Measurements from ENCODE around the gene PDK3. TPM values are rescaled to one million over a fixed set of nuclear protein-coding genes. Genes with fewer than 3 reads are reported as not detected.

PDK3 gene
- total RNA-seq, 4 donors from 2014 or later, result 15.2 to 25.9 (median 24.0) TPM

DNA sequence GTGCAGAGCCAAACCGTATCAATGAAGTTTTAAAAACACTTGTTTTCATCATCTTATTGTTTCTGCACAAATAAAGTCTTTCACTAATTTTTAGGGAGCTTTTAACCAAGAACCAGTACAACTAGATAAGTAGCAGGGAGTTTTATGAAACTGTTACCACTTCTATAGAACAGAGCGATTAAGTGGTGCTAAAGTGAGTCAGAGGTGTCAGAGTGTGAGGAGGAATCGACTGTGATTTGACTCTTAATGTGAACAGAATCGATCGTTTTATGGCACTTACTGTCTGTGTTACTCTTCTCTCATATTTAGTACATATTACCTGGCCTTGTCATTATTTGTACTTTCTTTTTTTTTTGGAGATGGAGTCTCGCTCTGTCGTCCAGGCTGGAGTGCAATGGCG, 43.3 kb downstream of the PDK3 start:
- Histone ChIP-seq H3K36me3 (no peaks in the 10 kb centered on the region), H3K27ac (no peak overlapping the region), H3K9me3 (no peaks in the 10 kb centered on the region), H3K4me3 (replicated peaks in 1 of 3) (no peak overlapping the region), H3K4me1 (no peaks in the 10 kb centered on the region), H3K27me3 (no peaks in the 10 kb centered on the region)
- intact Hi-C loops (cut with DNase I), result no loop called here
- TF ChIP-seq, protein P1, sequence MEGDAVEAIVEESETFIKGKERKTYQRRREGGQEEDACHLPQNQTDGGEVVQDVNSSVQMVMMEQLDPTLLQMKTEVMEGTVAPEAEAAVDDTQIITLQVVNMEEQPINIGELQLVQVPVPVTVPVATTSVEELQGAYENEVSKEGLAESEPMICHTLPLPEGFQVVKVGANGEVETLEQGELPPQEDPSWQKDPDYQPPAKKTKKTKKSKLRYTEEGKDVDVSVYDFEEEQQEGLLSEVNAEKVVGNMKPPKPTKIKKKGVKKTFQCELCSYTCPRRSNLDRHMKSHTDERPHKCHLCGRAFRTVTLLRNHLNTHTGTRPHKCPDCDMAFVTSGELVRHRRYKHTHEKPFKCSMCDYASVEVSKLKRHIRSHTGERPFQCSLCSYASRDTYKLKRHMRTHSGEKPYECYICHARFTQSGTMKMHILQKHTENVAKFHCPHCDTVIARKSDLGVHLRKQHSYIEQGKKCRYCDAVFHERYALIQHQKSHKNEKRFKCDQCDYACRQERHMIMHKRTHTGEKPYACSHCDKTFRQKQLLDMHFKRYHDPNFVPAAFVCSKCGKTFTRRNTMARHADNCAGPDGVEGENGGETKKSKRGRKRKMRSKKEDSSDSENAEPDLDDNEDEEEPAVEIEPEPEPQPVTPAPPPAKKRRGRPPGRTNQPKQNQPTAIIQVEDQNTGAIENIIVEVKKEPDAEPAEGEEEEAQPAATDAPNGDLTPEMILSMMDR (IDR thresholded peaks at IDR 0.05), result no peak
- no peak for TF ChIP-seq POLR2A (IDR thresholded peaks at IDR 0.05)
- 93 to 95% methylated on average over 6 to 8 of the region's 8 CpGs for WGBS, 2 donors
- DNase-seq, result no peak

GRCh38 chrX:24513416-24513815, 48.3 kb downstream of the PDK3 start:
- WGBS, 2 donors, result 69 to 91% methylated on average over 2 to 5 of the region's 5 CpGs
- intact Hi-C loops (cut with DNase I), result no loop called here
- Histone ChIP-seq H3K4me3 (replicated peaks in 1 of 3) (no peak overlapping the region), H3K36me3 (no peaks in the 10 kb centered on the region), H3K27ac (no peak overlapping the region), H3K27me3 (no peaks in the 10 kb centered on the region), H3K9me3 (no peaks in the 10 kb centered on the region), H3K4me1 (no peaks in the 10 kb centered on the region)
- TF ChIP-seq, protein P1 (IDR thresholded peaks at IDR 0.05), result no peak
- TF ChIP-seq POLR2A (IDR thresholded peaks at IDR 0.05), result no peak
- DNase-seq, result no peak

- TF ChIP-seq, protein P1 (IDR thresholded peaks at IDR 0.05), result peak in 1 of 6 experiments; percentile 21
- no peak for TF ChIP-seq POLR2A (IDR thresholded peaks at IDR 0.05)
- Histone ChIP-seq H3K27ac (no peak overlapping the region), H3K36me3 (no peaks in the 10 kb centered on the region), H3K4me3 (replicated peaks in 1 of 3) (no peak overlapping the region), H3K4me1 (no peaks in the 10 kb centered on the region), H3K27me3 (no peaks in the 10 kb centered on the region), H3K9me3 (no peaks in the 10 kb centered on the region)
- WGBS, 2 donors, result 51 to 54% methylated on average over 4 of the region's 4 CpGs
- intact Hi-C loops (cut with DNase I), result no loop called here
- no peak for DNase-seq
These were observed 50.4 kb downstream of the PDK3 start for GRCh38 chrX:24515447-24515846.

DNA sequence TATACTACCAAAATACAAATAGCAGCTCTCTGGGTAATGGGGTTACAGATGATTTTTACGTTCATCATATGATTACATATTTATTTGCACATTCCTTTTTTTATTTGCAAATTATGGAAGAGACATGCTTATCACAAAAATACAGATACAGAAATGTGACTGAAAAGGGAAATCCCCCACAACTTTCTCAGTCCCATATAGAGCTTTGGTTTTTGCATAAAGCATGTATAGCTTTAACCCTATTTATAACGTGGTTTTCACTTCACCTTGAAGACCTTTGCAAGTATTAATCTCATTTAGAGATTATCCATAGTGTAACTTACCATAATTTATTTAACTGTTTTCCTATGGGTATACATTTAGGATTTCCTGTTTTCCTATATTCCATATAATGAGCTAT, 55.4 kb downstream of the PDK3 start:
- H3K4me1 ChIP-seq, result no peaks in the 10 kb centered on the region
- no peaks in the 10 kb centered on the region for H3K36me3 ChIP-seq
- no peak for DNase-seq
- WGBS, 2 donors, result 99% methylated on average over 2 of the region's 2 CpGs
- TF ChIP-seq, protein P1 (IDR thresholded peaks at IDR 0.05), result no peak
- TF ChIP-seq POLR2A (IDR thresholded peaks at IDR 0.05), result no peak
- H3K27ac ChIP-seq, result no peak overlapping the region
- intact Hi-C loops (cut with DNase I), result no loop called here
- no peak overlapping the region for H3K4me3 ChIP-seq (replicated peaks in 1 of 3)
- H3K27me3 ChIP-seq, result no peaks in the 10 kb centered on the region
- no peaks in the 10 kb centered on the region for H3K9me3 ChIP-seq

DNA sequence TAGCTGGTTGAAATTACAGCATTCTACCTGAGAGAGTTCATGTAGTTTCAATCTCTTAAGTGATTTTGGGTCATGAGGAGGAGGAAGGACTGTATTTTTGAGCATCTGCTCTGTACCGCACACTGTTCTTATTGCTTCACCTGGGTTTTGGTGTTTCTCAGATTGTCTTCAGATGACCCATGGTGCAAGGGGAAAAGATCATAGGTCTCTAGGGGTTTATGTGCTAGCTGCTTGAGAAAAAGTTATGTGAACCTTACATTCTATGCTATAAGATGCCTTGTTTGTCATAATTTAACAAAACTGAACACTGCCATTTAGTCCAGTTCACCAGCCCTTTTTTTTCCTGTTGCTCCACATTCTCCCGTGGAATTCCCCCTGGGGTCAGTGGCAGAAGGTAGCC, 60.4 kb downstream of the PDK3 start:
- H3K36me3 ChIP-seq, result no peaks in the 10 kb centered on the region
- TF ChIP-seq, protein P1 (IDR thresholded peaks at IDR 0.05), result no peak
- TF ChIP-seq POLR2A (IDR thresholded peaks at IDR 0.05), result no peak
- H3K4me1 ChIP-seq, result no peaks in the 10 kb centered on the region
- intact Hi-C loops (cut with DNase I), result no loop called here
- WGBS, 2 donors, result 92 to 97% methylated on average over 2 of the region's 2 CpGs
- H3K4me3 ChIP-seq (replicated peaks in 1 of 3), result no peak overlapping the region
- DNase-seq, result no peak
- no peaks in the 10 kb centered on the region for H3K27me3 ChIP-seq
- no peak overlapping the region for H3K27ac ChIP-seq
- H3K9me3 ChIP-seq, result no peaks in the 10 kb centered on the region
